MCF 10A (cell line): ENCODE measurements around the gene GNAI3. TPM values are rescaled to one million over a fixed set of nuclear protein-coding genes. Genes with fewer than 3 reads are reported as not detected.
A peak's percentile ranks its signal among the peaks of the same experiment; 100 is the strongest.

Source experiments
- BruUV-seq: library from RNA; stranded (reverse); fragments of 400-500 nt; replicated peaks from 2 replicates; lab custom pipeline; 2021; lab: Mats Ljungman, UMichigan
- CTCF ChIA-PET: fragments of 300-600 bp; sonication (Branson Sonifier 250); formaldehyde crosslinking; extraction: SDS; loops from one replicate; lab custom pipeline; 2021; ENCODE audit warnings: antibody characterized with exemption, inconsistent platforms; lab: Yijun Ruan, JAX
- POLR2A ChIA-PET: fragments of 300-600, 350-650 bp; sonication (Branson Sonifier 250); formaldehyde crosslinking; extraction: SDS; loops from one replicate; lab custom pipeline; 2020; ENCODE audit warnings: antibody characterized with exemption, inconsistent platforms; lab: Yijun Ruan, JAX
- DNase-seq: peaks from one replicate; pipeline ENCODE4 v3.0.0-alpha.2; 2018; ENCODE audit not compliant: unreplicated experiment
- H3K27ac Mint-ChIP-seq: one replicate; pipeline ENCODE4 v1.8.0; 2022; ENCODE audit warnings: mild to moderate bottlenecking, low read depth, mixed read lengths; ENCODE audit not compliant: unreplicated experiment
- H3K27me3 Mint-ChIP-seq: one replicate; pipeline ENCODE4 v1.8.0; 2022; ENCODE audit warnings: mixed read lengths; ENCODE audit not compliant: insufficient read depth, unreplicated experiment
- H3K36me3 Mint-ChIP-seq: one replicate; pipeline ENCODE4 v1.8.0; 2022; ENCODE audit warnings: mild to moderate bottlenecking, moderate library complexity, mixed read lengths; ENCODE audit not compliant: insufficient read depth, unreplicated experiment
- H3K4me1 Mint-ChIP-seq: one replicate; pipeline ENCODE4 v1.8.0; 2022; ENCODE audit warnings: mixed read lengths; ENCODE audit not compliant: insufficient read depth, unreplicated experiment
- H3K4me3 Mint-ChIP-seq: one replicate; pipeline ENCODE4 v1.8.0; 2022; ENCODE audit warnings: mild to moderate bottlenecking, moderate library complexity, mixed read lengths; ENCODE audit not compliant: unreplicated experiment
- H3K9me3 Mint-ChIP-seq: one replicate; pipeline ENCODE4 v1.8.0; 2022; ENCODE audit warnings: mixed read lengths; ENCODE audit not compliant: unreplicated experiment
- CTCF ChIP-seq: fragments of 200-600 bp; IDR thresholded peaks from one replicate; pipeline ENCODE4 v1.8.0; 2022; ENCODE audit warnings: antibody characterized with exemption, mild to moderate bottlenecking; ENCODE audit not compliant: unreplicated experiment
- intact Hi-C: fragments of 100-400 bp; cut with micrococcal nuclease; formaldehyde crosslinking; loops from 2 replicates; pipeline ENCODE4 v1.14.1; 2022
- total RNA-seq: library from RNA; stranded (reverse); gene quantifications from 2 replicates; pipeline ENCODE4 v1.2.3, GENCODE V29; 2022

GNAI3 gene
- total RNA-seq, 1 experiment from 2014 or later = 8.0 TPM

GRCh38 chr1:109639841-109640184 lies 91.4 kb downstream of the GNAI3 start:
- DNase-seq = no peak
- no TSS peak for BruUV-seq
- ChIA-PET CTCF (interaction anchor here (0.6 to 17.2 kb wide), 56 partner anchors 8 to 657 kb away, joined by 3 to 459 read pairs (median 6); partner anchors contain the start of genes AHCYL1, AMPD2, GNAI3 and GNAT2), POLR2A (interaction anchor here (0.6 to 4.2 kb wide), 5 partner anchors 91 to 372 kb away, joined by 3 to 31 read pairs (median 7); partner anchors contain the start of genes AHCYL1 and GNAI3)
- H3K36me3 Mint-ChIP-seq = peaks cover 4% of the 10 kb centered on the region
- H3K9me3 Mint-ChIP-seq = no peaks in the 10 kb centered on the region
- no peak overlapping the region for H3K27ac Mint-ChIP-seq
- intact Hi-C loops = loop anchor here (1.0 kb wide), 1 partner anchor 94 kb away; no protein-coding TSS in a partner anchor
- no peak overlapping the region for H3K4me3 Mint-ChIP-seq
- TF ChIP-seq CTCF = no peak
- peaks cover 8% of the 10 kb centered on the region for H3K4me1 Mint-ChIP-seq
- H3K27me3 Mint-ChIP-seq = no peaks in the 10 kb centered on the region

GRCh38 chr1:109640285-109640865 lies 92.0 kb downstream of the GNAI3 start:
- CTCF ChIA-PET = interaction anchor here (0.6 to 17.2 kb wide), 63 partner anchors 8 to 1868 kb away, joined by 3 to 459 read pairs (median 4); partner anchors contain the start of genes AHCYL1, AMPD2, GNAI3 and GNAT2
- H3K4me3 Mint-ChIP-seq = no peak overlapping the region
- POLR2A ChIA-PET = interaction anchor here (0.5 to 4.2 kb wide), 7 partner anchors 91 to 371 kb away, joined by 3 to 31 read pairs (median 3); partner anchors contain the start of genes AHCYL1 and GNAI3
- intact Hi-C loops = loop anchor here (1.0 kb wide), 1 partner anchor 94 kb away; no protein-coding TSS in a partner anchor
- no peaks in the 10 kb centered on the region for H3K27me3 Mint-ChIP-seq
- peaks cover 8% of the 10 kb centered on the region for H3K4me1 Mint-ChIP-seq
- peak; percentile 77 for DNase-seq
- BruUV-seq = no TSS peak
- peaks cover 4% of the 10 kb centered on the region for H3K36me3 Mint-ChIP-seq
- H3K9me3 Mint-ChIP-seq = no peaks in the 10 kb centered on the region
- no peak overlapping the region for H3K27ac Mint-ChIP-seq
- peak; percentile 95 for TF ChIP-seq CTCF

GRCh38 chr1:109641078-109641740 lies 92.8 kb downstream of the GNAI3 start:
- Mint-ChIP-seq H3K36me3 (peaks cover 4% of the 10 kb centered on the region), H3K27ac (no peak overlapping the region), H3K27me3 (no peaks in the 10 kb centered on the region), H3K9me3 (no peaks in the 10 kb centered on the region), H3K4me3 (no peak overlapping the region), H3K4me1 (peaks cover 5% of the 10 kb centered on the region)
- DNase-seq = no peak
- no peak for TF ChIP-seq CTCF
- POLR2A ChIA-PET = interaction anchor here (0.5 to 4.2 kb wide), 4 partner anchors 92 to 343 kb away, joined by 3 to 31 read pairs (median 8); partner anchors contain the start of genes AHCYL1 and GNAI3
- CTCF ChIA-PET = interaction anchor here (0.6 to 17.2 kb wide), 37 partner anchors 9 to 1025 kb away, joined by 3 to 459 read pairs (median 6); partner anchors contain the start of genes AHCYL1, AMPD2, GNAT2 and GPR61
- no TSS peak for BruUV-seq
- intact Hi-C loops = no loop called here

GRCh38 chr1:109641861-109642260 lies 93.4 kb downstream of the GNAI3 start:
- BruUV-seq = no TSS peak
- TF ChIP-seq CTCF = no peak
- Mint-ChIP-seq H3K4me3 (no peak overlapping the region), H3K9me3 (no peaks in the 10 kb centered on the region), H3K27ac (no peak overlapping the region), H3K36me3 (peaks cover 4% of the 10 kb centered on the region), H3K4me1 (no peaks in the 10 kb centered on the region), H3K27me3 (no peaks in the 10 kb centered on the region)
- CTCF ChIA-PET = interaction anchor here (0.7 to 17.2 kb wide), 12 partner anchors 8 to 365 kb away, joined by 3 to 459 read pairs (median 20); partner anchors contain the start of genes AHCYL1 and GSTM4
- intact Hi-C loops = no loop called here
- POLR2A ChIA-PET = interaction anchor here (1.3 to 4.2 kb wide), 3 partner anchors 93 to 132 kb away, joined by 3 to 31 read pairs (median 14); partner anchors contain the start of gene GNAI3
- no peak for DNase-seq
